Measurements from ENCODE around the gene PAQR9. TPM values are rescaled to one million over a fixed set of nuclear protein-coding genes. Genes with fewer than 3 reads are reported as not detected.

Gene PAQR9
- total and polyA plus RNA-seq, 2 of the 13 experiments (the other 11 are each of a cell fraction or from before 2014, with no cell fraction given): 3.7 to 10.3 TPM

DNA sequence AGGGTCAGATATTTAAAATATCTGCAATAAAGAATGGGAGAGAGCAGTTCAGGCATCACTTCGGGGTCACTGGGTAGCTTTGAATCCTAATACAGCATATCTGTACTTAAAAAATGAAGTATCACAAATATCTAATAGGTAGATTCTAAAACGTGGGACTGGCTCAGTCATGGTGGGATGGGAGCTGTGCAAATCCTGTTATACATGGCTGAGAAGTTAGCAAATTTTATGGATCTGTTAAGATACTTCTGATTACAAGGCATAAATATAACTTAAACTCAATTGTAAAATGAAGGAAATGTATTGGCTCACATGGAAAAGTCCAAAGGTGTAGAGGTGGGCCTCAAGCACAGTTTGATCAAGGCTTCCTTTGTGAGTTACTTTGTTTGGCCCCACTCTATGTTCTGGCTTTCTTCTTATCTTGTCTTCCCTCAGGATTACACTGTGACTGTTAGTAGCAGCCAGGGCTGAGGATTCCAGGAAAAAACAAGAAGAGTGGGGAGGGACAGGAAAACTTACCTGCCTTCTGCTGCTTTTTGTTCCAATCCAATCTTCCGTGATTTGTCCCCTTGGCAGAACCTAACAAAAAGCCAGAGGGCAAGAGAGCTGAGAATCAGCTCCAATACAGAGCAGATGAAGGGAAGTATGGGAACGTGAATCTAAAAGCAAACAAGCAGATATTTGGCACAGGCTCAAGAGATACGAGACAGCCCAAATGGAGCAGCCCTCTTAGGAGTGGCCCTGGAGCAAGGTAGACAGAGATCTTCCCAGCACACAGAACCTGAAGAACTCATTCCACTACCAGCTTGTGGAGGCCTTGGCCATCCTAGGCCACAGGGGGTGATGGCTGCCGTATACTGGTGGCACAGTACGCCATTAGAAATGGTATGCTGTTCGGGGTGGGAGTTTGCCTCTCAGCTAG lies 10.9 kb downstream of the PAQR9 start (continued):
- TF ChIP-seq ATF5 (CRISPR knock-in tag; IDR thresholded peaks at IDR 0.05; ENCODE audit: low read depth) (no peak), KLF6 (CRISPR knock-in tag; IDR thresholded peaks at IDR 0.05) (no peak), ZNF34 (CRISPR knock-in tag; IDR thresholded peaks at IDR 0.05; ENCODE audit: borderline replicate concordance) (0 out of 2 replicates have a peak, but pooled peaks have one; percentile 39), BRD4 (CRISPR knock-in tag; IDR thresholded peaks at IDR 0.05) (no peak), ZNF660 (CRISPR knock-in tag; IDR thresholded peaks at IDR 0.05; ENCODE audit: borderline replicate concordance, low read depth) (no peak), HOXA7 (CRISPR knock-in tag; IDR thresholded peaks at IDR 0.05) (no peak), RBM22 (optimal IDR thresholded peaks at IDR 0.05; ENCODE audit: low read length) (no peak), TOE1 (CRISPR knock-in tag; IDR thresholded peaks at IDR 0.05) (no peak), TOPORS (CRISPR knock-in tag; IDR thresholded peaks at IDR 0.05) (no peak), ZNF143 (CRISPR knock-in tag; IDR thresholded peaks at IDR 0.05) (peak; percentile 24; the same call in 1 of the 2 replicates), MZF1 (CRISPR knock-in tag; IDR thresholded peaks at IDR 0.05; ENCODE audit: borderline replicate concordance) (no peak), ZNF331 (CRISPR knock-in tag; IDR thresholded peaks at IDR 0.05) (no peak), IRF2 (CRISPR knock-in tag; IDR thresholded peaks at IDR 0.05) (no peak), ZGPAT (CRISPR knock-in tag; IDR thresholded peaks at IDR 0.05) (no peak), ISL2 (CRISPR knock-in tag; IDR thresholded peaks at IDR 0.05) (0 out of 2 replicates have a peak, but pooled peaks have one; percentile 13), KLF9 (CRISPR knock-in tag; IDR thresholded peaks at IDR 0.05; ENCODE audit: low read depth) (no peak), ZSCAN30 (CRISPR knock-in tag; IDR thresholded peaks at IDR 0.05) (no peak), ZMYM3 (CRISPR knock-in tag; IDR thresholded peaks at IDR 0.05) (peak; percentile 59; the same call in 1 of the 2 replicates), DPF2 (CRISPR knock-in tag; IDR thresholded peaks at IDR 0.05; ENCODE audit: borderline replicate concordance, low read depth) (no peak), CBFB (CRISPR knock-in tag; IDR thresholded peaks at IDR 0.05) (no peak), HOXA3 (CRISPR knock-in tag; IDR thresholded peaks at IDR 0.05) (0 out of 2 replicates have a peak, but pooled peaks have one; percentile 25), MBD4 (IDR thresholded peaks at IDR 0.05; ENCODE audit: borderline replicate concordance, low read length) (no peak), MIXL1 (CRISPR knock-in tag; IDR thresholded peaks at IDR 0.05) (no peak), ONECUT2 (CRISPR knock-in tag; IDR thresholded peaks at IDR 0.05) (peak; percentile 6; the same call in 1 of the 2 replicates), PITX1 (CRISPR knock-in tag; IDR thresholded peaks at IDR 0.05) (no peak), SOX6 (IDR thresholded peaks at IDR 0.05) (no peak), SOX6 (CRISPR knock-in tag; IDR thresholded peaks at IDR 0.05) (peak; percentile 47), FOSL2 (CRISPR knock-in tag; IDR thresholded peaks at IDR 0.05) (no peak)
- TF ChIP-seq, protein P1, sequence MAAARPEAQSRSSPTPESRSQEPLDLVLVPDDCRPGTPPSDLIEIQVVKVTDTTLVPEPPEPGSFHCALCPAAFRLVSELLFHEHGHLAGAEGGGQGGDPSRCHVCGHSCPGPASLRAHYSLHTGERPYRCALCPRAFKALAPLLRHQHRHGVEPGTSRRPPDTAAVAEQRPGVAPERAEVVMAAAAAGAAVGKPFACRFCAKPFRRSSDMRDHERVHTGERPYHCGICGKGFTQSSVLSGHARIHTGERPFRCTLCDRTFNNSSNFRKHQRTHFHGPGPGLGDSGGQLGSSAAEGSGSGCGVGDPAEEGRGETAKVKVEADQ (CRISPR knock-in tag; IDR thresholded peaks at IDR 0.05; ENCODE audit: borderline replicate concordance): no peak
